ENCODE data around the gene CDC23. TPM values are rescaled to one million over a fixed set of nuclear protein-coding genes. Genes with fewer than 3 reads are reported as not detected.

The CDC23 gene
- total and polyA plus RNA-seq, 2 of the 8 experiments (the other 6 are each of a cell fraction or from before 2014, with no cell fraction given): 32.6 to 45.7 TPM

- H3K27ac ChIP-seq (ENCODE audit: low read depth, low read length): no peak overlapping the region
- H2BK120ac ChIP-seq (replicated peaks; ENCODE audit: low read depth, low read length): no peak overlapping the region
- no peaks in the 10 kb centered on the region for H3K23me2 ChIP-seq (ENCODE audit: low read depth, low read length)
- H3K4me2 ChIP-seq (ENCODE audit: insufficient read depth in 1 of 2, low read depth in 2 of 2, low read length in 2 of 2): no peak overlapping the region
- no peaks in the 10 kb centered on the region for H3K4me1 ChIP-seq (replicated peaks in 1 of 4; ENCODE audit: control insufficient read depth in 3 of 4, insufficient read depth in 4 of 4, low read length in 3 of 4)
- H3K9me3 ChIP-seq (ENCODE audit: insufficient read depth in 2 of 2, low read depth in 1 of 2, low read length in 1 of 2): no peaks in the 10 kb centered on the region
- no peak overlapping the region for H3K4me3 ChIP-seq (ENCODE audit: extremely low read depth in 1 of 4, insufficient read depth in 2 of 4, low read depth in 3 of 4, low read length in 4 of 4)
- no peak overlapping the region for H3K9ac ChIP-seq (replicated peaks in 1 of 4; ENCODE audit: extremely low read depth in 1 of 4, low read depth in 3 of 4, low read length in 3 of 4)
- no peak overlapping the region for H4K5ac ChIP-seq (ENCODE audit: insufficient read length, low read depth, low read length)
- H2BK12ac ChIP-seq (ENCODE audit: low read depth, low read length): no peak overlapping the region
- no peak overlapping the region for H3K23ac ChIP-seq (ENCODE audit: insufficient read length)
- H3K79me2 ChIP-seq (ENCODE audit: control insufficient read depth in 1 of 2, insufficient read depth in 2 of 2, low read length in 2 of 2): no peaks in the 10 kb centered on the region
- no peak overlapping the region for H4K91ac ChIP-seq (replicated peaks; ENCODE audit: insufficient read length, low read length)
- H2AFZ ChIP-seq (ENCODE audit: low read length): no peak overlapping the region
- no peak overlapping the region for H4K8ac ChIP-seq (ENCODE audit: extremely low read depth, insufficient read depth, low read length)
- no peak overlapping the region for H2BK5ac ChIP-seq (ENCODE audit: low read depth, low read length)
- peaks cover 0 to 1% (median 0%) of the 10 kb centered on the region in 4 experiments; a peak in 1 of 7 replicates for H3K27me3 ChIP-seq (replicated peaks in 1 of 4; ENCODE audit: control insufficient read depth in 3 of 4, extremely low read depth in 1 of 4, insufficient read depth in 3 of 4, low read length in 3 of 4)
- no peaks in the 10 kb centered on the region for H4K20me1 ChIP-seq (replicated peaks in 1 of 2; ENCODE audit: control insufficient read depth in 1 of 2, insufficient read depth in 2 of 2, low read length in 2 of 2)
- peaks cover 22 to 74% (median 45%) of the 10 kb centered on the region in 4 experiments for H3K36me3 ChIP-seq (ENCODE audit: control insufficient read depth in 2 of 4, insufficient read depth in 4 of 4, low read length in 3 of 4)
- ChIA-PET CTCF (ENCODE audit: partially characterized antibody) (interaction anchor here (1.0 kb wide), 1 partner anchor 13 kb away, joined by 3 read pairs; no protein-coding TSS in a partner anchor), POLR2A (ENCODE audit: partially characterized antibody) (interaction anchor here (1.0 to 1.9 kb wide), 2 partner anchors 9 to 14 kb away, joined by 3 to 4 read pairs; partner anchors contain the start of gene KIF20A)
- H2AK5ac ChIP-seq (ENCODE audit: low read depth, low read length): no peak overlapping the region
- H3K56ac ChIP-seq (replicated peaks; ENCODE audit: insufficient read length, low read depth, low read length): no peak overlapping the region
- FAIRE-seq (no peak), DNase-seq (ENCODE audit: low read depth in 1 of 2, low spot score in 2 of 2) (no peak)
- H3K14ac ChIP-seq (ENCODE audit: insufficient read length): no peak overlapping the region
- whole genome bisulfite sequencing, 2 experiments (ENCODE audit: extremely low coverage in 1 of 2, insufficient coverage in 1 of 2, insufficient read length in 1 of 2, insufficient replicate concordance in 2 of 2, low coverage in 1 of 2, low lambda C conversion rate in 2 of 2, missing lambda C conversion rate in 1 of 2): 89% methylated on average over 3 of the region's 3 CpGs; no CpG with 5 or more reads in 1 of the 2 experiments
- H2BK15ac ChIP-seq (ENCODE audit: low read length): no peak overlapping the region
- H3K79me1 ChIP-seq (ENCODE audit: low read depth, low read length): no peaks in the 10 kb centered on the region
- H3K4ac ChIP-seq (replicated peaks; ENCODE audit: insufficient read length, low read depth, low read length): no peak overlapping the region
- no peak overlapping the region for H3K18ac ChIP-seq (ENCODE audit: extremely low read depth, low read length)
- no peak overlapping the region for H2BK20ac ChIP-seq (ENCODE audit: low read length)
- TF ChIP-seq SRF (IDR thresholded peaks at IDR 0.05; ENCODE audit: low read depth, low read length) (no peak), RBBP5 (IDR thresholded peaks at IDR 0.05; ENCODE audit: borderline replicate concordance, low read depth, low read length) (no peak), EGR1 (IDR thresholded peaks at IDR 0.05; ENCODE audit: borderline replicate concordance, low read depth, low read length) (no peak), TAF1 (IDR thresholded peaks at IDR 0.05; ENCODE audit: low read depth, low read length) (no peak), CTCF (IDR thresholded peaks at IDR 0.05; ENCODE audit: control extremely low read depth in 1 of 3, insufficient read depth in 1 of 3, low read depth in 1 of 3, low read length in 3 of 3) (no peak), SIN3A (conservative IDR thresholded peaks at IDR 0.05 in 1 of 2, IDR thresholded peaks at IDR 0.05 in 1 of 2; ENCODE audit: low read depth in 1 of 2, low read length in 2 of 2) (no peak), ATF2 (IDR thresholded peaks at IDR 0.05; ENCODE audit: low read length) (no peak), CREB1 (IDR thresholded peaks at IDR 0.05) (no peak), BACH1 (IDR thresholded peaks at IDR 0.05; ENCODE audit: low read length) (no peak)
- TF ChIP-seq, protein P1, sequence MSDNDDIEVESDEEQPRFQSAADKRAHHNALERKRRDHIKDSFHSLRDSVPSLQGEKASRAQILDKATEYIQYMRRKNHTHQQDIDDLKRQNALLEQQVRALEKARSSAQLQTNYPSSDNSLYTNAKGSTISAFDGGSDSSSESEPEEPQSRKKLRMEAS (IDR thresholded peaks at IDR 0.05): no peak
Observed at GRCh38 chr5:138192826-138193225, 20.3 kb downstream of the CDC23 start.
